Common myeloid progenitor, CD34-positive (primary cell): ENCODE measurements around the gene FAM107A.
"Not testable (repeated sequence)": the region's sequence is repeated elsewhere in the genome, so short reads cannot be mapped to it uniquely, and the experiment has no call there.

ENCODE experiments used
- CTCF ChIA-PET: fragments of 350-600 bp; sonication (Branson Sonifier 250); formaldehyde crosslinking; loops from one replicate; lab custom pipeline; 2021; ENCODE audit warnings: antibody characterized with exemption; lab: Charles Lee
- POLR2A ChIA-PET: fragments of 350-600 bp; sonication (Branson Sonifier 250); formaldehyde crosslinking; loops from one replicate; lab custom pipeline; 2021; ENCODE audit warnings: antibody characterized with exemption; lab: Charles Lee
- DNase-seq, 3 donors: peaks; one replicate each; pipeline versions ENCODE4 v3.0.0 to v3.0.0-alpha.2; 2013
- H3K27ac ChIP-seq, 2 experiments: 1 replicate in 1 of 2; 2 replicates in 1 of 2; pipeline ENCODE4 v1.7.0; 2013; ENCODE audit warnings: inconsistent platforms in 2 of 2, low read length in 2 of 2, mild to moderate bottlenecking in 2 of 2, low read depth in 1 of 2, moderate library complexity in 1 of 2; ENCODE audit not compliant: severe bottlenecking in 2 of 2, insufficient read depth in 1 of 2, poor library complexity in 1 of 2
- H3K27me3 ChIP-seq, 5 experiments: replicated peaks in 2 of 5; 1 replicate in 3 of 5; 2 replicates in 2 of 5; pipeline versions ENCODE4 v1.6.1 to v1.7.0; 2013; ENCODE audit warnings: low read length in 4 of 5, mild to moderate bottlenecking in 2 of 5, moderate library complexity in 2 of 5, inconsistent platforms in 1 of 5; ENCODE audit not compliant: insufficient read depth in 5 of 5, control insufficient read depth in 4 of 5
- H3K36me3 ChIP-seq, 4 experiments: 1 replicate in 2 of 4; 2 replicates in 2 of 4; pipeline versions ENCODE4 v1.6.1 to v1.7.0; 2013; ENCODE audit warnings: low read length in 3 of 4, control low read depth in 1 of 4, mild to moderate bottlenecking in 1 of 4; ENCODE audit not compliant: control insufficient read depth in 4 of 4, insufficient read depth in 4 of 4
- H3K4me1 ChIP-seq, 4 experiments: 1 replicate in 3 of 4; 2 replicates in 1 of 4; pipeline versions ENCODE4 v1.6.1 to v1.7.1; 2013; ENCODE audit warnings: low read length in 3 of 4, mild to moderate bottlenecking in 3 of 4, control low read depth in 1 of 4, inconsistent platforms in 1 of 4, moderate library complexity in 1 of 4; ENCODE audit not compliant: control insufficient read depth in 4 of 4, insufficient read depth in 4 of 4; ENCODE audit errors: control extremely low read depth in 1 of 4
- H3K4me3 ChIP-seq, 7 experiments: 1 replicate in 4 of 7; 2 replicates in 3 of 7; pipeline versions ENCODE4 v1.5.1 to v1.7.0; 2013; ENCODE audit warnings: mild to moderate bottlenecking in 7 of 7, low read length in 6 of 7, moderate library complexity in 6 of 7, inconsistent platforms in 2 of 7, low read depth in 2 of 7, control low read depth in 1 of 7; ENCODE audit not compliant: insufficient read depth in 4 of 7, control insufficient read depth in 1 of 7; ENCODE audit errors: extremely low read depth in 1 of 7
- H3K9me3 ChIP-seq, 5 experiments: 1 replicate in 4 of 5; 2 replicates in 1 of 5; pipeline versions ENCODE4 v1.6.1 to v1.7.1; 2013; ENCODE audit warnings: low read length in 4 of 5, mild to moderate bottlenecking in 2 of 5, inconsistent platforms in 1 of 5, low read depth in 1 of 5, moderate library complexity in 1 of 5; ENCODE audit not compliant: control insufficient read depth in 4 of 5, insufficient read depth in 2 of 5; ENCODE audit errors: control extremely low read depth in 1 of 5
- WGBS: methylation state at CpG from one replicate; pipeline ENCODE4 v1.1.5; 2013; ENCODE audit not compliant: insufficient coverage; 5-methylcytosine and 5-hydroxymethylcytosine counted together

Gene FAM107A

DNA sequence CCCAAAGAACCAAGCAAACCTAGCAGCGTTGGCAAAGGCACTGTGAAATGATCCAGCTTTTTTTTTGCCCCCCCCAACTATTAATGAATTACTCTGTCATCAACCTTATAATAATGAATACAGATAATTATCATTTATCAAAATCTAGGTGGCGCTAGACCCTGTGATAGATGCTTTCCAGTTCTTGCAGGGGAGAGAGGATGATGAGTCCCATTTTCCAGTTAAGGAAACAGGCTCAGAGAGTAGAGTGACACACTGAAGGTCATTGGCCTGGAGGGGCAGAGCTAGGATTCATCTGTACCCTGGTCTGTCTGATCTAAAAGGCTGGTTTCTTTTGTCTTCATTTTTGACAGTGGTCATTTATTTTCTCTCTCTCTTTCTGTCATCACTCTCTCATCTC is 45.2 kb downstream of the FAM107A start:
- H3K27ac ChIP-seq: no peak overlapping the region
- H3K9me3 ChIP-seq: peaks cover 0 to 4% (median 0%) of the 10 kb centered on the region in 5 experiments
- no peak overlapping the region for H3K4me3 ChIP-seq
- peaks cover 0 to 5% (median 2%) of the 10 kb centered on the region in 4 experiments for H3K36me3 ChIP-seq
- WGBS: 100% methylated on average over 1 of the region's 2 CpGs
- no peaks in the 10 kb centered on the region for H3K27me3 ChIP-seq
- ChIA-PET POLR2A (no interaction called here), CTCF (interaction anchor here (0.7 to 4.9 kb wide), 14 partner anchors 11 to 228 kb away, joined by 3 to 50 read pairs (median 5); partner anchors contain the start of genes HTD2, KCTD6 and RPP14)
- H3K4me1 ChIP-seq: peaks cover 0 to 41% (median 34%) of the 10 kb centered on the region in 4 experiments
- peak in 1 of 3 donors; percentile 10 for DNase-seq

GRCh38 chr3:58531555-58531954 is 45.6 kb downstream of the FAM107A start:
- WGBS: 95% methylated on average over 7 of the region's 7 CpGs
- Histone ChIP-seq H3K27ac (no peak overlapping the region), H3K36me3 (peaks cover 0 to 6% (median 2%) of the 10 kb centered on the region in 4 experiments), H3K4me1 (peaks cover 0 to 37% (median 30%) of the 10 kb centered on the region in 4 experiments), H3K4me3 (no peak overlapping the region), H3K27me3 (no peaks in the 10 kb centered on the region), H3K9me3 (peaks cover 0 to 4% (median 0%) of the 10 kb centered on the region in 5 experiments)
- CTCF ChIA-PET: interaction anchor here (0.7 to 4.9 kb wide), 14 partner anchors 11 to 228 kb away, joined by 3 to 50 read pairs (median 5); partner anchors contain the start of genes HTD2, KCTD6 and RPP14
- DNase-seq: no peak
- POLR2A ChIA-PET: no interaction called here

DNA sequence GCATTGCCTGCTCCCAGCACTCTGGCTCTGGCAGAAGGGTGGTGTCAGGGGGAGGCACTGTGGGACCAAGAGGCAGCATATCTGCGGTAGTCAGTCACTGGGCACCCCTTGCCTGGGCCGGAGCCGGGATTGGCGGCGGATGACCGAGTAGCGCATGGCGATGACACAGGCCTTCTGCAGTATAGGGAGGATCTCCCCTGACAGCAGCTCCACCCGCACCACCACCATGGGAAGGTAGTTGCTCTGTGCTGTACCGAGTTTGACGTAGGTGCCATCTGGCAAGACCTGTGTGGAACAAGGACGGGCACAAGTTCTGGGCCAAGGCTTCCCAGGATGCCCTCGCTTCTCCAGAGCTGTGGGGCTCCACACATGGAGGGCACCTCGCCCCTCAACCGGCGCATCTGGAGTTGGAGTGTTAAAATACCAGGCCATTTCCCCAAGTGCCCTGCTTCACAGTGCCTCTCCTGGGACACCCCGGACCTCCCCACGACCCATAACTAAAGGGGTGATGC is 46.8 kb downstream of the FAM107A start:
- DNase-seq: no peak
- H3K9me3 ChIP-seq: peaks cover 0 to 4% (median 0%) of the 10 kb centered on the region in 5 experiments
- POLR2A ChIA-PET: no interaction called here
- no peak overlapping the region for H3K4me3 ChIP-seq
- no peak overlapping the region for H3K27ac ChIP-seq
- H3K36me3 ChIP-seq: peaks cover 0 to 9% (median 2%) of the 10 kb centered on the region in 4 experiments
- peaks cover 0 to 26% (median 22%) of the 10 kb centered on the region in 4 experiments for H3K4me1 ChIP-seq
- CTCF ChIA-PET: interaction anchor here (1.4 to 4.9 kb wide), 7 partner anchors 10 to 224 kb away, joined by 5 to 50 read pairs (median 11); partner anchors contain the start of genes HTD2, KCTD6 and RPP14
- WGBS: 91% methylated on average over 18 of the region's 18 CpGs
- H3K27me3 ChIP-seq: no peaks in the 10 kb centered on the region

DNA sequence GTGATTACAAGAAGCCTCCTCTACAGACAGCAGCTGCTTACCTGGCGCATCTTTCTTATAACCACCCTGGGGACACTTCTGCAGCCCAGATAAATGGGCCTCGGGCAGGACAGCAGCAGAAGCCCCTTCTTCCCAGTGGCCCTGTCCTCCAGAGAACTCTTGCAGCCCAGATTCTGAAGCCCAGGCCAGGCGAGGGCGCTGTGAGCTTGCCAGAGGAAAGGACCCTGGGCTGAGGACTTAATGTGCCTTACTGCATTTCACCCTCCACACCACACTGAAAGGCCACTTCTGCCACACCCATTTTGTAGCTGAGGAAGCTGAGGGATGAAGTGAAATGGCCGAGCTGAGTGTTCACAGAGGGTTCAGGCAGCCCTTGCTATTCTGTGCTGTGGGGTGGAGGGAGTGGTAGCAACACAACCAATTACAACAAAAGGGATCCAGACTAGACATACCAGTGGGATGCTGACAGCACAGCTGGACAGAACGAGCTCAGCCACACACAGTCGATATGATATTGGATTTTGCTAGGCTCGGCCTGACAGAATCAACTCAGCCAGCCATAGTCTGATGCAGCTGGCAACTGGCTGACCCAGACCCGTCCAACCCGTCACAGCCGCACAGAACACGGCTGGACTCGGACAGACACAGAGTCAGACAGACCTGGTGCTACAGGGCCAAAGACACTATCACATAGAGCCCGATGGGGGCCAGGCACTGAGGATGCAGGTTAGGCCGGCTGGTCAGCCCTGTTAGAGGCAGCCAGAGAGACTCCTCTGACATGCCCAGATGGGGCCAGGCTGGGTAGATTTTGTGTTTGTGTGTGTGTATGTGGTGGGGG is 47.5 kb downstream of the FAM107A start:
- ChIA-PET POLR2A (no interaction called here), CTCF (interaction anchor here (1.2 to 4.8 kb wide), 8 partner anchors 8 to 223 kb away, joined by 3 to 24 read pairs (median 8); partner anchors contain the start of genes HTD2, KCTD6 and RPP14)
- no peak overlapping the region for H3K4me3 ChIP-seq
- peak in 1 of 3 donors; percentile 12 for DNase-seq
- peaks cover 0 to 25% (median 21%) of the 10 kb centered on the region in 4 experiments for H3K4me1 ChIP-seq
- 98% methylated on average over 12 of the region's 15 CpGs for WGBS
- no peak overlapping the region for H3K27ac ChIP-seq
- H3K36me3 ChIP-seq: peaks cover 0 to 11% (median 2%) of the 10 kb centered on the region in 4 experiments
- no peaks in the 10 kb centered on the region for H3K27me3 ChIP-seq
- H3K9me3 ChIP-seq: peaks cover 0 to under 1% (median 0%) of the 10 kb centered on the region in 5 experiments

- WGBS: 19% methylated on average over 4 of the region's 6 CpGs
- peak in 2 of 3 donors; percentile 18 to 19 for DNase-seq
- Histone ChIP-seq H3K27me3 (no peaks in the 10 kb centered on the region), H3K9me3 (no peaks in the 10 kb centered on the region), H3K27ac (no peak overlapping the region), H3K4me3 (peak overlapping the region in 1 of 7 experiments; percentile 25), H3K36me3 (peaks cover 0 to 11% (median 5%) of the 10 kb centered on the region in 4 experiments), H3K4me1 (peaks cover 0 to 25% (median 21%) of the 10 kb centered on the region in 4 experiments)
- ChIA-PET CTCF (interaction anchor here (0.6 to 2.6 kb wide), 12 partner anchors 9 to 222 kb away, joined by 3 to 14 read pairs (median 4); partner anchors contain the start of genes HTD2, KCTD6 and RPP14), POLR2A (no interaction called here)
Observed at GRCh38 chr3:58528629-58529028, 48.6 kb downstream of the FAM107A start.

- H3K9me3 ChIP-seq, H3K27me3 ChIP-seq, H3K27ac ChIP-seq, DNase-seq, POLR2A ChIA-PET, H3K4me3 ChIP-seq: not testable (repeated sequence)
- 100% methylated on average over 3 of the region's 3 CpGs for WGBS
- peaks cover 0 to 11% (median 5%) of the 10 kb centered on the region in 4 experiments for H3K36me3 ChIP-seq
- CTCF ChIA-PET: interaction anchor here (1.0 kb wide), 1 partner anchor 39 kb away, joined by 3 read pairs; no protein-coding TSS in a partner anchor
- H3K4me1 ChIP-seq: peaks cover 0 to 19% (median 17%) of the 10 kb centered on the region in 4 experiments
Observed at GRCh38 chr3:58527440-58527839, 49.8 kb downstream of the FAM107A start.
